HPDE6-E6E7 (cell line): ENCODE results near the gene TRIO.

Experiments used
- DNase-seq: peaks from one replicate; pipeline ENCODE4 v3.0.0; 2011; ENCODE audit warnings: missing footprints; ENCODE audit errors: extremely low spot score

TRIO gene

GRCh38 chr5:14168144-14168792 lies 25.1 kb downstream of the TRIO start:
- DNase-seq, result no peak

- no peak for DNase-seq
Observed at GRCh38 chr5:14168793-14169262, 25.7 kb downstream of the TRIO start.

GRCh38 chr5:14171046-14171445 lies 27.9 kb downstream of the TRIO start:
- DNase-seq, result no peak

- no peak for DNase-seq
Observed at GRCh38 chr5:14171621-14172020, 28.5 kb downstream of the TRIO start.

GRCh38 chr5:14172149-14172795 lies 29.1 kb downstream of the TRIO start:
- no peak for DNase-seq

- no peak for DNase-seq
Observed at GRCh38 chr5:14173377-14174229, 30.5 kb downstream of the TRIO start.

GRCh38 chr5:14174230-14174636 lies 31.1 kb downstream of the TRIO start:
- DNase-seq, result no peak

GRCh38 chr5:14175381-14175780 lies 32.2 kb downstream of the TRIO start:
- no peak for DNase-seq

- DNase-seq, result no peak
Observed at GRCh38 chr5:14176888-14177287, 33.7 kb downstream of the TRIO start.

- DNase-seq, result no peak
Observed at GRCh38 chr5:14177634-14178033, 34.5 kb downstream of the TRIO start.

- no peak for DNase-seq
Observed at GRCh38 chr5:14178091-14178490, 34.9 kb downstream of the TRIO start.

- no peak for DNase-seq
Observed at GRCh38 chr5:14178671-14179211, 35.6 kb downstream of the TRIO start.

GRCh38 chr5:14179446-14179845 lies 36.3 kb downstream of the TRIO start:
- no peak for DNase-seq

- no peak for DNase-seq
Observed at GRCh38 chr5:14180437-14180836, 37.3 kb downstream of the TRIO start.

GRCh38 chr5:14181299-14181968 lies 38.3 kb downstream of the TRIO start:
- DNase-seq, result no peak

GRCh38 chr5:14182761-14183160 lies 39.6 kb downstream of the TRIO start:
- no peak for DNase-seq

GRCh38 chr5:14183187-14183939 lies 40.2 kb downstream of the TRIO start:
- no peak for DNase-seq

GRCh38 chr5:14184082-14184481 lies 40.9 kb downstream of the TRIO start:
- no peak for DNase-seq

- DNase-seq, result no peak
Observed at GRCh38 chr5:14184725-14185124, 41.6 kb downstream of the TRIO start.

- peak; percentile 70 for DNase-seq
Observed at GRCh38 chr5:14185326-14186058, 42.4 kb downstream of the TRIO start.
